Activated T-helper 1 cell treated with Interleukin-2 at 50 U/mL for 16 hours (primary cell): ENCODE data around the gene NADK2.

ENCODE experiments used
- DNase-seq: peaks from one replicate; pipeline ENCODE4 v3.0.0-alpha.2; 2020; ENCODE audit warnings: low read depth

NADK2 gene

GRCh38 chr5:36161361-36161760 lies 80.4 kb downstream of the NADK2 start:
- no peak for DNase-seq

- DNase-seq = no peak
Observed at GRCh38 chr5:36160617-36161016, 81.1 kb downstream of the NADK2 start.

- DNase-seq = no peak
Observed at GRCh38 chr5:36158144-36158543, 83.6 kb downstream of the NADK2 start.

GRCh38 chr5:36156619-36157018 lies 85.1 kb downstream of the NADK2 start:
- DNase-seq = no peak

GRCh38 chr5:36156121-36156601 lies 85.6 kb downstream of the NADK2 start:
- no peak for DNase-seq

GRCh38 chr5:36155291-36155690 lies 86.4 kb downstream of the NADK2 start:
- no peak for DNase-seq

- DNase-seq = no peak
Observed at GRCh38 chr5:36153726-36154125, 88.0 kb downstream of the NADK2 start.

- no peak for DNase-seq
Observed at GRCh38 chr5:36153298-36153677, 88.4 kb downstream of the NADK2 start.

- DNase-seq = no peak
Observed at GRCh38 chr5:36152324-36153297, 89.1 kb downstream of the NADK2 start.

- DNase-seq = peak; percentile 93
Observed at GRCh38 chr5:36151434-36152323, 90.0 kb downstream of the NADK2 start, which contains the start of the genes LMBRD2 and SKP2. Gene LMBRD2 (minus strand): TSS chr5:36151887. CDS start chr5:36143349, 8,538 bp downstream. Gene SKP2 (plus strand): TSS chr5:36152111. CDS start chr5:36152263, 152 bp downstream.

- DNase-seq = no peak
Observed at GRCh38 chr5:36150676-36151433, 90.9 kb downstream of the NADK2 start.

GRCh38 chr5:36147681-36148080 lies 94.0 kb downstream of the NADK2 start:
- DNase-seq = no peak

- DNase-seq = no peak
Observed at GRCh38 chr5:36146390-36146789, 95.3 kb downstream of the NADK2 start.

- DNase-seq = no peak
Observed at GRCh38 chr5:36145311-36145710, 96.4 kb downstream of the NADK2 start.
